Measurements from ENCODE around the gene MFGE8.

DNA sequence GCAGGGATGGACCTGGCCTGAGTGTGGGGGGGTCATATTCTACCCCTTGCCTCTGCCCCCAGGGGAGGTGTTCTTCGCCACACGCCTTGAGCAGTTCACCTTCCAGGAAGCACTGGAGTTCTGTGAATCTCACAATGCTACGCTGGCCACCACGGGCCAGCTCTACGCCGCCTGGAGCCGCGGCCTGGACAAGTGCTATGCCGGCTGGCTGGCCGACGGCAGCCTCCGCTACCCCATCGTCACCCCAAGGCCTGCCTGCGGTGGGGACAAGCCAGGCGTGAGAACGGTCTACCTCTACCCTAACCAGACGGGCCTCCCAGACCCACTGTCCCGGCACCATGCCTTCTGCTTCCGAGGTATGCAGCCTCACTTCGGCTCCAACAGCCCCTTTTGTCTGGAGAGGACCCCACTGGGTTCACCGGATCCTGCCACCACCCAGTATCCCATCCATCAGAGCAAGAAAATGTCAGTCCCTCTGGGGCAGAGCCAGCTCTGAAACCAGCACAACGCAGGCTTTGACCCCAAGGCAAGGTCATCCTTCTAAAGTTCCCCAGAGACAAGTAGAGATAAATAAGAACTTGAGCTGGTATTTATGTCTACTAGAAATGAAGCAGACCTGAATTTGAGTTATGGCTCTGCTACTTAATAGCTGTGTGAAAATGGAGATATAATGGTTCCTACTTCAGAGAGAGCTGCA lies 63.7 kb downstream of the MFGE8 start:
- TF ChIP-seq CTCF (IDR thresholded peaks at IDR 0.05) (no peak), RAD21 (IDR thresholded peaks at IDR 0.05; ENCODE audit: low read length) (no peak), USF2 (IDR thresholded peaks at IDR 0.05; ENCODE audit: borderline replicate concordance, low read depth, low read length) (no peak)

All from SK-N-SH (cell line).